LNCaP clone FGC (cell line): ENCODE measurements around the gene DLX2.
"Not testable (repeated sequence)": the region's sequence is repeated elsewhere in the genome, so short reads cannot be mapped to it uniquely, and the experiment has no call there.

Source experiments
- DNase-seq: peaks from one replicate; pipeline ENCODE4 v3.0.0-alpha.2; 2011; ENCODE audit warnings: low read depth
- H3K4me3 ChIP-seq: 2 replicates; pipeline ENCODE4 v1.5.1; 2011; ENCODE audit warnings: mild to moderate bottlenecking, low read depth, low read length, control low read depth
- TF ChIP-seq, protein P1 (sequence below): IDR thresholded peaks from 2 replicates; pipeline ENCODE4 v1.5.1; 2012; ENCODE audit warnings: mild to moderate bottlenecking; ENCODE audit not compliant: control insufficient read depth, insufficient read depth; ENCODE audit errors: extremely low read depth

DLX2 gene

DNA sequence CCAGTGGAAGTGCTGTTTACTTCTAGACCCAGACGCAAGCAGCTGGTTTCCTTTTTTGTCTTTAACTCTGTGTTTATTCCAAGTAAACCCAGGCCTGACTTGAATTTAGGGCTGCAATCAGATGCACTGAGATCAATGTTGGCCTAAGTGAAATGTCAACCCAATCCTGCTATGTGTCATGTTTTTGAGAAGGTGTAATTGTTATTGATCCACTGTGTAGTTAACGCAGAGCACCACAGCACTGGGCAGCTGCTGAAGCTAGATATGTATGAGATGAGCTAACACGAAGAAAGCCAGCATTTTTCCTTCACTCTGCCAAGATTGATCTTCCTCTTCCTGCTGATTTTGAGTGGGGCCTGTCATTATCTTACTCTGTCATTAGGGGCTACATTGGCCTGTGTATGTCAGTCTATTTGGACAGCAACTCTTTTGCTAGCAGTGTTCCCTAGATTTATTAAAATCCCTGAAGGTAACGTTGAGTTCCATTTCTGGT is 36.3 kb downstream of the DLX2 start:
- no peak for DNase-seq
- no peak overlapping the region for H3K4me3 ChIP-seq
- TF ChIP-seq, protein P1, sequence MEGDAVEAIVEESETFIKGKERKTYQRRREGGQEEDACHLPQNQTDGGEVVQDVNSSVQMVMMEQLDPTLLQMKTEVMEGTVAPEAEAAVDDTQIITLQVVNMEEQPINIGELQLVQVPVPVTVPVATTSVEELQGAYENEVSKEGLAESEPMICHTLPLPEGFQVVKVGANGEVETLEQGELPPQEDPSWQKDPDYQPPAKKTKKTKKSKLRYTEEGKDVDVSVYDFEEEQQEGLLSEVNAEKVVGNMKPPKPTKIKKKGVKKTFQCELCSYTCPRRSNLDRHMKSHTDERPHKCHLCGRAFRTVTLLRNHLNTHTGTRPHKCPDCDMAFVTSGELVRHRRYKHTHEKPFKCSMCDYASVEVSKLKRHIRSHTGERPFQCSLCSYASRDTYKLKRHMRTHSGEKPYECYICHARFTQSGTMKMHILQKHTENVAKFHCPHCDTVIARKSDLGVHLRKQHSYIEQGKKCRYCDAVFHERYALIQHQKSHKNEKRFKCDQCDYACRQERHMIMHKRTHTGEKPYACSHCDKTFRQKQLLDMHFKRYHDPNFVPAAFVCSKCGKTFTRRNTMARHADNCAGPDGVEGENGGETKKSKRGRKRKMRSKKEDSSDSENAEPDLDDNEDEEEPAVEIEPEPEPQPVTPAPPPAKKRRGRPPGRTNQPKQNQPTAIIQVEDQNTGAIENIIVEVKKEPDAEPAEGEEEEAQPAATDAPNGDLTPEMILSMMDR = no peak

DNA sequence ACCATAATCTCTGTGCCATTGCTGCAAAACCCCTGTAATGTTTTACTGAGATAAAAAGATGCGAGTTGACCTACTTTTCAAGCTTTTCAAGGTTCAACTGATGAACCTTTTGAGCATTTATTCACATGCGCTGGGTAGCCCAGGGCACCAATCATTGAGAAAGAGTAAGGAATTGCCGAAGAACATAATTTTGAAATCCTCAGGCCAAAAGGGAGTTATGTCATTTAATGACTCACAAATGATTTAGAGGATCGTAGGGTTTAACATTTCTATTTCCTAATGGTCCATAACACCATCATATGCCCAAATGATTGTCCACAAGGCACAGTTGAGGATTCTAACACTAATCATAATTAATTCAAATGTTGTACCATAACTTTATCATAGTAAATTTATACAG is 37.6 kb downstream of the DLX2 start:
- H3K4me3 ChIP-seq = no peak overlapping the region
- TF ChIP-seq, protein P1 = no peak
- DNase-seq = no peak

DNA sequence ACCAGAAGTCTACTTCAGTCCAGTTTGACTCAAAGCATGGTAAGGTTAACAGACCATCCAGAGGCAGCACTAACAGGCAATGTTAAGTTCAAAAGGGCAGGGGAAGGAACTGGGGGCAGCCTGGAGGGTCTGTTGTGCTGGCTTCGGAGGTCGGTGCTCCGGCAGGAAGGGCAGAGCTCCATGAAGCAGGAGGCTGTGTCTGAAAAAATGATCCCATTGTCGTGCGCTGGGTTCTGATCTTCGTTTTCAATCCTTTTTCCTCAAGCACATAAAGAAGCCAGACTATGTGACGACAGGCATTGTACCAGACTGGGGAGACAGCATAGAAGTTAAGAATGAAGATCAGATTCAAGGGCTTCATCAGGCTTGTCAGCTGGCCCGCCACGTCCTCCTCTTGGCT is 39.3 kb downstream of the DLX2 start:
- DNase-seq = no peak

GRCh38 chr2:172062402-172063004 is 40.2 kb downstream of the DLX2 start:
- no peak for DNase-seq
- TF ChIP-seq, protein P1 = no peak
- H3K4me3 ChIP-seq = no peak overlapping the region

More for the DNA sequence above, 39.3 kb downstream of the DLX2 start:
- TF ChIP-seq, protein P1 = no peak
- H3K4me3 ChIP-seq = no peak overlapping the region

GRCh38 chr2:172060118-172060517 is 42.6 kb downstream of the DLX2 start:
- not testable (repeated sequence) for H3K4me3 ChIP-seq, DNase-seq

DNA sequence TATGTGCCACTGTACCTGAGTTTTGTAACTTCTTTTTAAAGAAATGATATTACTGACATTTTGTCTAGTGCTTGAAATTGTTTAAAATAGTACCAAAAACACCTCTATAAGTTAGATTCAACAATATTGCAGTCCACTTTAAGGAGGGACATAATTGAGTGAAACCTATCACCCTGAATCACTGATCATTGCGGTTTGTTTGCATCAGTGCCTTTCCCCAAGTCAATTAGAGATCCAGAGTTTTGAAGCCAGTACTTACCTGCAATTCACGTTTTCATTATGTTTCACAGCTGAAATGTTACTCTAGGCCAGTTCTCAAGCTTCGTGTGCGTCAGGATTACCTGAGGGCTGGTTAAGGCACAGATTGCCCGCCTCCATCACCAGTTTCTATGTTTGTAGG is 44.0 kb downstream of the DLX2 start:
- no peak overlapping the region for H3K4me3 ChIP-seq
- no peak for DNase-seq
- TF ChIP-seq, protein P1 = no peak

- TF ChIP-seq, protein P1 = no peak
- no peak for DNase-seq
- no peak overlapping the region for H3K4me3 ChIP-seq
These were observed 46.4 kb downstream of the DLX2 start for GRCh38 chr2:172056293-172056692.
